ENCODE data around the gene PNPLA8. TPM values are rescaled to one million over a fixed set of nuclear protein-coding genes. Genes with fewer than 3 reads are reported as not detected.

The PNPLA8 gene
- total RNA-seq, 1 donor from 2014 or later, result 18.0 TPM

DNA sequence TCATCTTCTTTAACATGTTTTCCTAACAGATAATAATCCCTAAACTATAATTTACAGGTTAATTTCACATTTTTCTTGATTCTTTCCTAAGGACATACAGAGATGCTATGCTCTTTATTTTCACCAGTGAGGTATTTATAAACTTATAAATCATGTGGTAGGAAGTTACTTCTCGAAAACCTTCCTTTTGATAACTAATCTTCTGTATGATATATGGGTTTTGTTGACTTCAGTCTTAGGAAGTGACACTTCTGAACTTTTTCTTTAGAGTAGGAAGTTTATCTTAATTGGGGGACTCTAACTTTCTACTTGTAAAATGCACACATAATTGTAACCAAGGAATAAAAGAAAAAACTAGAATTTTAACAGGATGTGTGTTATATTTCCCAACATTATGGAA is 9.8 kb upstream of the PNPLA8 start:
- no peak overlapping the region for H3K27ac Mint-ChIP-seq
- TF ChIP-seq, protein P1, sequence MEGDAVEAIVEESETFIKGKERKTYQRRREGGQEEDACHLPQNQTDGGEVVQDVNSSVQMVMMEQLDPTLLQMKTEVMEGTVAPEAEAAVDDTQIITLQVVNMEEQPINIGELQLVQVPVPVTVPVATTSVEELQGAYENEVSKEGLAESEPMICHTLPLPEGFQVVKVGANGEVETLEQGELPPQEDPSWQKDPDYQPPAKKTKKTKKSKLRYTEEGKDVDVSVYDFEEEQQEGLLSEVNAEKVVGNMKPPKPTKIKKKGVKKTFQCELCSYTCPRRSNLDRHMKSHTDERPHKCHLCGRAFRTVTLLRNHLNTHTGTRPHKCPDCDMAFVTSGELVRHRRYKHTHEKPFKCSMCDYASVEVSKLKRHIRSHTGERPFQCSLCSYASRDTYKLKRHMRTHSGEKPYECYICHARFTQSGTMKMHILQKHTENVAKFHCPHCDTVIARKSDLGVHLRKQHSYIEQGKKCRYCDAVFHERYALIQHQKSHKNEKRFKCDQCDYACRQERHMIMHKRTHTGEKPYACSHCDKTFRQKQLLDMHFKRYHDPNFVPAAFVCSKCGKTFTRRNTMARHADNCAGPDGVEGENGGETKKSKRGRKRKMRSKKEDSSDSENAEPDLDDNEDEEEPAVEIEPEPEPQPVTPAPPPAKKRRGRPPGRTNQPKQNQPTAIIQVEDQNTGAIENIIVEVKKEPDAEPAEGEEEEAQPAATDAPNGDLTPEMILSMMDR (IDR thresholded peaks at IDR 0.05; ENCODE audit: unreplicated experiment), result no peak
- H3K27me3 Mint-ChIP-seq (ENCODE audit: low read depth), result no peaks in the 10 kb centered on the region
- peaks cover 2% of the 10 kb centered on the region for H3K36me3 Mint-ChIP-seq
- H3K4me1 Mint-ChIP-seq, result no peaks in the 10 kb centered on the region
- no peak for DNase-seq (ENCODE audit: low spot score in 2 of 2, unreplicated experiment in 2 of 2)
- H3K9me3 Mint-ChIP-seq, result no peaks in the 10 kb centered on the region
- no peak overlapping the region for H3K4me3 Mint-ChIP-seq

DNA sequence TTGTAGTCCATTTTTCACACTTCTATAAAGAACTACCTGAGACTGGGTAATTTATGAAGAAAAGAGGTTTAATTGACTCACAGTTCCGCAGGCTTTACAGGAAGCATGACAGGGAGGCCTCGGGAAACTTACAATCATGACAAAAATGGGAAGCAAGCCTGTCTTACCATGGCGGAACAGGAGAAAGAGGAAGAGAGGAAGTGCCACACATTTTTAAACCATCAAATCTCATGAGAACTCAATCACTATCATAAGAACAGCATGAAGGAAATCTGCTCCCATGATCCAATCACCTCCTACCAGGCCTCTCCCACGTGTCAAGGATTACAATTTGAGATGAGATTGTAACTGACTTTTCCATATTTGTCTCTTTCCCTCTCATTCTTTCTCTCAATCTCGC is 9.3 kb upstream of the PNPLA8 start:
- Mint-ChIP-seq H3K4me3 (no peak overlapping the region), H3K27ac (no peak overlapping the region), H3K27me3 (ENCODE audit: low read depth) (no peaks in the 10 kb centered on the region), H3K4me1 (no peaks in the 10 kb centered on the region), H3K9me3 (no peaks in the 10 kb centered on the region), H3K36me3 (peaks cover 2% of the 10 kb centered on the region)
- DNase-seq (ENCODE audit: low spot score in 2 of 2, unreplicated experiment in 2 of 2), result no peak
- TF ChIP-seq, protein P1 (IDR thresholded peaks at IDR 0.05; ENCODE audit: unreplicated experiment), result no peak

DNA sequence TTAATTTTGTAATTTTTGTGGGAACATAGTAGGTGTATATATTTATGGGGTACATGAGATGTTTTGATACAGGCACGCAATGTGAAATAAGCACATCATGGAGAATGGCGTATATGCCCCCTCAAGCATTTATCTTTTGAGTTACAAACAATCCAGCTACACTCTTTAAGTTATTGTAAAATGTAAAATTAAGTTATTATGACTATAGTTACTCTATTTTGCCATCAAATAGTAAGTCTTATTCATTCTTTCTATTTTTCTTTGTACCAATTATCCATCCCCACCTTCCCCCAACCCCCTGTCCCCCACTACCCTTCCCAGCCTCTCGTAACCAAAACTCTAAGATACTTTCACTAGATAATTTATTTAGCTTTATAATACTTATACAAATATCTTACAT is 7.8 kb upstream of the PNPLA8 start:
- no peak for DNase-seq (ENCODE audit: low spot score in 2 of 2, unreplicated experiment in 2 of 2)
- TF ChIP-seq, protein P1 (IDR thresholded peaks at IDR 0.05; ENCODE audit: unreplicated experiment), result no peak
- no peak overlapping the region for H3K27ac Mint-ChIP-seq
- no peak overlapping the region for H3K4me3 Mint-ChIP-seq
- no peaks in the 10 kb centered on the region for H3K36me3 Mint-ChIP-seq
- H3K27me3 Mint-ChIP-seq (ENCODE audit: low read depth), result no peaks in the 10 kb centered on the region
- H3K9me3 Mint-ChIP-seq, result no peaks in the 10 kb centered on the region
- peaks cover 6% of the 10 kb centered on the region for H3K4me1 Mint-ChIP-seq

DNA sequence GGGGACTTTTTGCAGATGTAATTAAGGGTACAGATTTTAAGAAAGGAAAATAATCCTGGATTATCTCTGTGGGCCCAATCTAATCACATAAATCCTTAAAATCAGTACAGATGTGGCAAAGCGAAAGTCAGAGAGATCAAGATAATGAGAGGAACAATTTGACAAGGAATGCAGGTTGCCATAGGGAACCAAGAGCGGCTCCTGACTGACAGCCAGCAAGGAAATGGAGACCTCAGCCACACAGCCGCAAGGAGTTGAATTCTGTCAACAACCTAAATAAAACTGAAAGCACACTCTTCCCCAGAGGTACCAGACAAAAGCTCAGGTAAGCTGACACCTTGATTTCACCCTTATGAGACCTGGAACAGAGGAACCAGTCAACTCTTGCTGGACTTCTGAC is 3.4 kb upstream of the PNPLA8 start:
- Mint-ChIP-seq H3K27ac (peak overlapping the region; percentile 26), H3K36me3 (no peaks in the 10 kb centered on the region), H3K4me1 (peaks cover 10% of the 10 kb centered on the region), H3K27me3 (ENCODE audit: low read depth) (no peaks in the 10 kb centered on the region), H3K9me3 (no peaks in the 10 kb centered on the region), H3K4me3 (no peak overlapping the region)
- TF ChIP-seq, protein P1 (IDR thresholded peaks at IDR 0.05; ENCODE audit: unreplicated experiment), result no peak
- DNase-seq (ENCODE audit: low spot score in 2 of 2, unreplicated experiment in 2 of 2), result no peak

DNA sequence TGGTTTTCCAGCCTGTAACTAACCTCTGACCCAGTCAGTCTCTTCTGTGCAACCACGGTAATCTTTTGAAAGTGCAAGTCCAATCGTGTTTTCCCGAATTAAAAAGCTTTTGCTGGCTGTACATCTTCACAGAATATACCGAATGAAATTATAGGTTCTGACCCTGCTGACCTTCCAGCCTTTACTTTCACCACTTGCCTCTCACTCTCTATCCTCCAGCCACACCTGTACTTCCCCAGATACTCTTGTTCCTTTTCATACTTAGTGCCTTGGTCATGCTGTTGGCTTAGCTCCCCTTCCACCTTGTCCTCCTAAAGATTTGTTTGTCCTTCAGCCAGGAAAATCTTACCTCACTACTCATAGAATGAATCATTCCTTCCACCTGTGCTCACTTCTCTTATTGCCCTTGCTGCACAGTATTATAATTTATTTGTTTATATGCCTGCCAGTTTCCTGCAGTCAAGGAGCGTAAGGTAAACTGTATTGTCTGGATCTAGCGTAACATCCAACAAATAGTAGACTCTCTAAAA is 2.3 kb upstream of the PNPLA8 start:
- Mint-ChIP-seq H3K27ac (peak overlapping the region; percentile 59), H3K4me3 (no peak overlapping the region), H3K4me1 (peaks cover 21% of the 10 kb centered on the region), H3K36me3 (no peaks in the 10 kb centered on the region), H3K27me3 (ENCODE audit: low read depth) (no peaks in the 10 kb centered on the region), H3K9me3 (no peaks in the 10 kb centered on the region)
- TF ChIP-seq, protein P1 (IDR thresholded peaks at IDR 0.05; ENCODE audit: unreplicated experiment), result no peak
- no peak for DNase-seq (ENCODE audit: low spot score in 2 of 2, unreplicated experiment in 2 of 2)

DNA sequence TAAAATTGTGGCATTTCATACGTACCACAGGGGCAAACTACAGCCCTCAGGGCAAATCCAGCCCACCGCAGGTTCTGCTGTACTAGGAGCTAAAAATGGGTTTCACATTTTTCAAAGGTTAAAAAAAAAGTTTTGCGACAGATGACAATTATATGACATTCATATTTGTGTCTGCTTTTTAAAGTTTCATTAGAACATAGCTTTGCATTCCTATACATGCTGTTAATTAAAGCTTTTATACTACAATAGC is 758 bp upstream of the PNPLA8 start:
- H3K4me1 Mint-ChIP-seq, result peaks cover 27% of the 10 kb centered on the region
- peak overlapping the region; percentile 93 for H3K4me3 Mint-ChIP-seq
- TF ChIP-seq, protein P1 (IDR thresholded peaks at IDR 0.05; ENCODE audit: unreplicated experiment), result no peak
- peak overlapping the region; percentile 99 for H3K27ac Mint-ChIP-seq
- DNase-seq (ENCODE audit: low spot score in 2 of 2, unreplicated experiment in 2 of 2), result no peak
- H3K36me3 Mint-ChIP-seq, result no peaks in the 10 kb centered on the region
- no peaks in the 10 kb centered on the region for H3K9me3 Mint-ChIP-seq
- H3K27me3 Mint-ChIP-seq (ENCODE audit: low read depth), result no peaks in the 10 kb centered on the region
